ENCODE measurements around the gene KIAA1958.

DNA sequence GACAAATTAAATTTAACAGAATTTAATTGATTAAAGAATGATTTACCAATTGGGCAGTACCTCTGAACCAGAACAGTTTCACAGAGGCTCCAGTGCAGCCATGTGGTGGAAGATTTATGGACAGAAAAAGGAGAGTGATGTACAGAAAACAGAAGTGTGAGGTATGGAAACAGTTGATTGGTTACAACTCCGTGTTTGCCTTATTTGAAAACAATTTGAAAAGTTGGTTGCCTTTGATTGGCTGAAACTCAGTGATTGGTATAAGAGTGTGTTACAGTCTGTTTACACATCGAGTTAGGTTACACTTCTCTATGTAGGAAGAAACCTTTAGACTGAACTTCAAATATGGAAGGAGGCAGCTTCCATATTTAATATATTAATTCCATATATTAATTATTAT lies 30.1 kb downstream of the KIAA1958 start:
- TF ChIP-seq POLR2AphosphoS5 (IDR thresholded peaks at IDR 0.05) (no peak), POLR2A (IDR thresholded peaks at IDR 0.05) (no peak)
- TF ChIP-seq, protein P1, sequence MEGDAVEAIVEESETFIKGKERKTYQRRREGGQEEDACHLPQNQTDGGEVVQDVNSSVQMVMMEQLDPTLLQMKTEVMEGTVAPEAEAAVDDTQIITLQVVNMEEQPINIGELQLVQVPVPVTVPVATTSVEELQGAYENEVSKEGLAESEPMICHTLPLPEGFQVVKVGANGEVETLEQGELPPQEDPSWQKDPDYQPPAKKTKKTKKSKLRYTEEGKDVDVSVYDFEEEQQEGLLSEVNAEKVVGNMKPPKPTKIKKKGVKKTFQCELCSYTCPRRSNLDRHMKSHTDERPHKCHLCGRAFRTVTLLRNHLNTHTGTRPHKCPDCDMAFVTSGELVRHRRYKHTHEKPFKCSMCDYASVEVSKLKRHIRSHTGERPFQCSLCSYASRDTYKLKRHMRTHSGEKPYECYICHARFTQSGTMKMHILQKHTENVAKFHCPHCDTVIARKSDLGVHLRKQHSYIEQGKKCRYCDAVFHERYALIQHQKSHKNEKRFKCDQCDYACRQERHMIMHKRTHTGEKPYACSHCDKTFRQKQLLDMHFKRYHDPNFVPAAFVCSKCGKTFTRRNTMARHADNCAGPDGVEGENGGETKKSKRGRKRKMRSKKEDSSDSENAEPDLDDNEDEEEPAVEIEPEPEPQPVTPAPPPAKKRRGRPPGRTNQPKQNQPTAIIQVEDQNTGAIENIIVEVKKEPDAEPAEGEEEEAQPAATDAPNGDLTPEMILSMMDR (IDR thresholded peaks at IDR 0.05 in 8 of 11, conservative IDR thresholded peaks at IDR 0.05 in 3 of 11) = no peak
